ENCODE results near the gene ERCC5.

Gene ERCC5

DNA sequence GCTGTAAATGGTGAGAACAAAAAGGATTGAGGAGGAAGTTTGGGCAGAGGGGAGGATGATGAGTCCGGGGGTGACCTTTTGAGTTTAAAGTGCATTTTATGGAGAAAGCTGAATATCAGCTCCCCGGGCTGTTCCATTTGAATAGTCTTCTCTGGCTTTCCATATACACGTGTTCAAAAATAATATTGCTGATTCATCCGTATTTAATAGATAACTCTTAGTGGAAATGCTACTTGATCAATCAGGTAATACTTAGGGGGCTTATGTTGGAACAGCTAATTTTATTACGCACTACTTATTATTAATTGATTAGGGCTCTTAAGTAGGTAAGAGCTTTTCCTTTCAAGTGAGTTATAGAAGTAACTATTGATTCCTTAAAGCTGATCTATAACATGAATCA, 76.4 kb downstream of the ERCC5 start:
- H3K27ac ChIP-seq, result no peak overlapping the region
- TF ChIP-seq, protein P1, sequence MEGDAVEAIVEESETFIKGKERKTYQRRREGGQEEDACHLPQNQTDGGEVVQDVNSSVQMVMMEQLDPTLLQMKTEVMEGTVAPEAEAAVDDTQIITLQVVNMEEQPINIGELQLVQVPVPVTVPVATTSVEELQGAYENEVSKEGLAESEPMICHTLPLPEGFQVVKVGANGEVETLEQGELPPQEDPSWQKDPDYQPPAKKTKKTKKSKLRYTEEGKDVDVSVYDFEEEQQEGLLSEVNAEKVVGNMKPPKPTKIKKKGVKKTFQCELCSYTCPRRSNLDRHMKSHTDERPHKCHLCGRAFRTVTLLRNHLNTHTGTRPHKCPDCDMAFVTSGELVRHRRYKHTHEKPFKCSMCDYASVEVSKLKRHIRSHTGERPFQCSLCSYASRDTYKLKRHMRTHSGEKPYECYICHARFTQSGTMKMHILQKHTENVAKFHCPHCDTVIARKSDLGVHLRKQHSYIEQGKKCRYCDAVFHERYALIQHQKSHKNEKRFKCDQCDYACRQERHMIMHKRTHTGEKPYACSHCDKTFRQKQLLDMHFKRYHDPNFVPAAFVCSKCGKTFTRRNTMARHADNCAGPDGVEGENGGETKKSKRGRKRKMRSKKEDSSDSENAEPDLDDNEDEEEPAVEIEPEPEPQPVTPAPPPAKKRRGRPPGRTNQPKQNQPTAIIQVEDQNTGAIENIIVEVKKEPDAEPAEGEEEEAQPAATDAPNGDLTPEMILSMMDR (IDR thresholded peaks at IDR 0.05), result no peak
- DNase-seq (ENCODE audit: low spot score), result no peak
- H3K4me3 ChIP-seq, result no peak overlapping the region
